ENCODE measurements around the gene LHX6.

LHX6 gene

GRCh38 chr9:122158202-122158601 is 70.6 kb downstream of the LHX6 start:
- in situ Hi-C loops (cut with MboI; ENCODE audit: low sequenced_read_pairs): no loop called here

DNA sequence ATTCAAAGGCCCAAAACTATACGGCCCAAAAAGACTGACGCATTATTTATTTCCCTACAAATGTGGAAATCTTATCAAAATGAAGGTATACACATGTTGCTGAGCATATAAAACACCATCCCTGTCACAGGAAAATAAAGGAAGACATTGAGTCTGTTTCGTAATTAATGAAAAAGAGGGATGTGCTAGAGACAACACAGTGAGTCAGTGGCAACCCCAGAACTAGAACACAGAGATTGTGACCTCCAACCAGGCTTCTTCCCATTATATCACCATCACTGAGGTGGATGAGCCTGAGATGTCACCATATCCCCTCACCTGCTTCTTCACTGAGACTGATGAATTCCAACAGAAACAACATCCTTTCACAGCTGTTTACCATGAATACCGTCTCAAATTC is 73.0 kb downstream of the LHX6 start:
- in situ Hi-C loops (cut with MboI; ENCODE audit: low sequenced_read_pairs): no loop called here
